ENCODE data around the gene PERM1. TPM values are rescaled to one million over a fixed set of nuclear protein-coding genes. Genes with fewer than 3 reads are reported as not detected.

PERM1 gene
- total and polyA plus RNA-seq, 2 of the 13 experiments (the other 11 are each of a cell fraction or from before 2014, with no cell fraction given) = 0.04 to 0.29 TPM

DNA sequence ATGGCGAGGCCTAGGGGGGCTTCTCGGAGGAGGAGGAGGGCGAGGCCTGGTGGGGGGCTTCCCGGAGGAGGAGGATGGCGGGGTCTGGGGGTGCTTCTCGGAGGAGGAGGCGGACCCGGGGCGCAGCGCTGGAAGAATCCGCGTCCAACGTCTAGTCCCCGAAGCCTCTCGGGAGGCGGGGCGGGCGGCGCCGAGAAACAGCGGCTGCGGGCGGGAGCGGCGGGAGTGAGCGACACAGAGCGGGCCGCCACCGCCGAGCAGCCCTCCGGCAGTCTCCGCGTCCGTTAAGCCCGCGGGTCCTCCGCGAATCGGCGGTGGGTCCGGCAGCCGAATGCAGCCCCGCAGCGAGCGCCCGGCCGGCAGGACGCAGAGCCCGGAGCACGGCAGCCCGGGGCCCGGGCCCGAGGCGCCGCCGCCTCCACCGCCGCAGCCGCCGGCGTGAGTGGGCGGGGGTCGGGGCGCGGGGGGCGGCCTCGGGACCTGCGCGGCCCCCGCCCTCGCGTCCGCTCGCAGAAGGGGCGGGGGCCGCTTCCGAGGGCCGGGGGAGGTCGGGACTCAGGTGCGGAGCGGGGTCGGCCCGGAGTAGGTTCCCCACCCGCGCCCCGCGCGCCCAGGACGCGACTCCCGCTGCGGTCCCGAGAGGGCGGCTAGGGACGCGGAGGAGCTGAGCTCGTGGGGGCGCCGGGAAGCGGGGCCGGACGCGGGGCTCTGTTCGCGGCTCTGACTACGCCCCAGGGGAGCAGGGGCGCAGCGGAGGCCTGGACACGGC is 21.3 kb downstream of the PERM1 start, which contains the start of gene KLHL17 (continued):
- TF ChIP-seq, protein P1, sequence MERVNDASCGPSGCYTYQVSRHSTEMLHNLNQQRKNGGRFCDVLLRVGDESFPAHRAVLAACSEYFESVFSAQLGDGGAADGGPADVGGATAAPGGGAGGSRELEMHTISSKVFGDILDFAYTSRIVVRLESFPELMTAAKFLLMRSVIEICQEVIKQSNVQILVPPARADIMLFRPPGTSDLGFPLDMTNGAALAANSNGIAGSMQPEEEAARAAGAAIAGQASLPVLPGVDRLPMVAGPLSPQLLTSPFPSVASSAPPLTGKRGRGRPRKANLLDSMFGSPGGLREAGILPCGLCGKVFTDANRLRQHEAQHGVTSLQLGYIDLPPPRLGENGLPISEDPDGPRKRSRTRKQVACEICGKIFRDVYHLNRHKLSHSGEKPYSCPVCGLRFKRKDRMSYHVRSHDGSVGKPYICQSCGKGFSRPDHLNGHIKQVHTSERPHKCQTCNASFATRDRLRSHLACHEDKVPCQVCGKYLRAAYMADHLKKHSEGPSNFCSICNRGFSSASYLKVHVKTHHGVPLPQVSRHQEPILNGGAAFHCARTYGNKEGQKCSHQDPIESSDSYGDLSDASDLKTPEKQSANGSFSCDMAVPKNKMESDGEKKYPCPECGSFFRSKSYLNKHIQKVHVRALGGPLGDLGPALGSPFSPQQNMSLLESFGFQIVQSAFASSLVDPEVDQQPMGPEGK (CRISPR knock-in tag; IDR thresholded peaks at IDR 0.05) = peak; percentile 53; the same call in 1 of the 2 replicates
- TF ChIP-seq ESRRA (CRISPR knock-in tag; IDR thresholded peaks at IDR 0.05; ENCODE audit: low read depth) (no peak), PLRG1 (conservative IDR thresholded peaks at IDR 0.05) (no peak), ZBTB20 (CRISPR knock-in tag; IDR thresholded peaks at IDR 0.05; ENCODE audit: borderline replicate concordance, low read depth) (0 out of 2 replicates have a peak, but pooled peaks have one; percentile 23), SKI (IDR thresholded peaks at IDR 0.05; ENCODE audit: partially characterized antibody) (peak; percentile 28), SOX13 (IDR thresholded peaks at IDR 0.05) (no peak), SOX13 (CRISPR knock-in tag; conservative IDR thresholded peaks at IDR 0.05 in 1 of 2, IDR thresholded peaks at IDR 0.05 in 1 of 2) (peak in 1 of 2 experiments; percentile 23; a peak in 1 of 4 replicates), ZNF468 (CRISPR knock-in tag; IDR thresholded peaks at IDR 0.05) (no peak), MTA1 (CRISPR knock-in tag; IDR thresholded peaks at IDR 0.05; ENCODE audit: borderline replicate concordance) (0 out of 2 replicates have a peak, but pooled peaks have one; percentile 14), HES4 (CRISPR knock-in tag; IDR thresholded peaks at IDR 0.05; ENCODE audit: borderline replicate concordance) (0 out of 2 replicates have a peak, but pooled peaks have one; percentile 44), PHF8 (CRISPR knock-in tag; IDR thresholded peaks at IDR 0.05) (peak; percentile 67), ZNF737 (CRISPR knock-in tag; IDR thresholded peaks at IDR 0.05; ENCODE audit: borderline replicate concordance) (no peak), ZBTB7B (CRISPR knock-in tag; IDR thresholded peaks at IDR 0.05) (0 out of 2 replicates have a peak, but pooled peaks have one; percentile 21), ZMYM3 (CRISPR knock-in tag; IDR thresholded peaks at IDR 0.05) (peak; percentile 89), KDM1A (CRISPR knock-in tag; IDR thresholded peaks at IDR 0.05) (peak; percentile 53; the same call in 1 of the 2 replicates), ZMAT3 (CRISPR knock-in tag; conservative IDR thresholded peaks at IDR 0.05) (no peak)
- TF ChIP-seq, protein P2, sequence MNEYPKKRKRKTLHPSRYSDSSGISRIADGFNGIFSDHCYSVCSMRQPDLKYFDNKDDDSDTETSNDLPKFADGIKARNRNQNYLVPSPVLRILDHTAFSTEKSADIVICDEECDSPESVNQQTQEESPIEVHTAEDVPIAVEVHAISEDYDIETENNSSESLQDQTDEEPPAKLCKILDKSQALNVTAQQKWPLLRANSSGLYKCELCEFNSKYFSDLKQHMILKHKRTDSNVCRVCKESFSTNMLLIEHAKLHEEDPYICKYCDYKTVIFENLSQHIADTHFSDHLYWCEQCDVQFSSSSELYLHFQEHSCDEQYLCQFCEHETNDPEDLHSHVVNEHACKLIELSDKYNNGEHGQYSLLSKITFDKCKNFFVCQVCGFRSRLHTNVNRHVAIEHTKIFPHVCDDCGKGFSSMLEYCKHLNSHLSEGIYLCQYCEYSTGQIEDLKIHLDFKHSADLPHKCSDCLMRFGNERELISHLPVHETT (CRISPR knock-in tag; conservative IDR thresholded peaks at IDR 0.05) = 0 out of 2 replicates have a peak, but pooled peaks have one; percentile 60
- TF ChIP-seq, protein P3, sequence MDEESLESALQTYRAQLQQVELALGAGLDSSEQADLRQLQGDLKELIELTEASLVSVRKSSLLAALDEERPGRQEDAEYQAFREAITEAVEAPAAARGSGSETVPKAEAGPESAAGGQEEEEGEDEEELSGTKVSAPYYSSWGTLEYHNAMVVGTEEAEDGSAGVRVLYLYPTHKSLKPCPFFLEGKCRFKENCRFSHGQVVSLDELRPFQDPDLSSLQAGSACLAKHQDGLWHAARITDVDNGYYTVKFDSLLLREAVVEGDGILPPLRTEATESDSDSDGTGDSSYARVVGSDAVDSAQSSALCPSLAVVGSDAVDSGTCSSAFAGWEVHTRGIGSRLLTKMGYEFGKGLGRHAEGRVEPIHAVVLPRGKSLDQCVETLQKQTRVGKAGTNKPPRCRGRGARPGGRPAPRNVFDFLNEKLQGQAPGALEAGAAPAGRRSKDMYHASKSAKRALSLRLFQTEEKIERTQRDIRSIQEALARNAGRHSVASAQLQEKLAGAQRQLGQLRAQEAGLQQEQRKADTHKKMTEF (CRISPR knock-in tag; IDR thresholded peaks at IDR 0.05) = no peak
- TF ChIP-seq, protein P4, sequence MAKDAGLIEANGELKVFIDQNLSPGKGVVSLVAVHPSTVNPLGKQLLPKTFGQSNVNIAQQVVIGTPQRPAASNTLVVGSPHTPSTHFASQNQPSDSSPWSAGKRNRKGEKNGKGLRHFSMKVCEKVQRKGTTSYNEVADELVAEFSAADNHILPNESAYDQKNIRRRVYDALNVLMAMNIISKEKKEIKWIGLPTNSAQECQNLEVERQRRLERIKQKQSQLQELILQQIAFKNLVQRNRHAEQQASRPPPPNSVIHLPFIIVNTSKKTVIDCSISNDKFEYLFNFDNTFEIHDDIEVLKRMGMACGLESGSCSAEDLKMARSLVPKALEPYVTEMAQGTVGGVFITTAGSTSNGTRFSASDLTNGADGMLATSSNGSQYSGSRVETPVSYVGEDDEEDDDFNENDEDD (CRISPR knock-in tag; IDR thresholded peaks at IDR 0.05; ENCODE audit: borderline replicate concordance) = peak; percentile 69; the same call in 1 of the 2 replicates
- TF ChIP-seq, protein P5, sequence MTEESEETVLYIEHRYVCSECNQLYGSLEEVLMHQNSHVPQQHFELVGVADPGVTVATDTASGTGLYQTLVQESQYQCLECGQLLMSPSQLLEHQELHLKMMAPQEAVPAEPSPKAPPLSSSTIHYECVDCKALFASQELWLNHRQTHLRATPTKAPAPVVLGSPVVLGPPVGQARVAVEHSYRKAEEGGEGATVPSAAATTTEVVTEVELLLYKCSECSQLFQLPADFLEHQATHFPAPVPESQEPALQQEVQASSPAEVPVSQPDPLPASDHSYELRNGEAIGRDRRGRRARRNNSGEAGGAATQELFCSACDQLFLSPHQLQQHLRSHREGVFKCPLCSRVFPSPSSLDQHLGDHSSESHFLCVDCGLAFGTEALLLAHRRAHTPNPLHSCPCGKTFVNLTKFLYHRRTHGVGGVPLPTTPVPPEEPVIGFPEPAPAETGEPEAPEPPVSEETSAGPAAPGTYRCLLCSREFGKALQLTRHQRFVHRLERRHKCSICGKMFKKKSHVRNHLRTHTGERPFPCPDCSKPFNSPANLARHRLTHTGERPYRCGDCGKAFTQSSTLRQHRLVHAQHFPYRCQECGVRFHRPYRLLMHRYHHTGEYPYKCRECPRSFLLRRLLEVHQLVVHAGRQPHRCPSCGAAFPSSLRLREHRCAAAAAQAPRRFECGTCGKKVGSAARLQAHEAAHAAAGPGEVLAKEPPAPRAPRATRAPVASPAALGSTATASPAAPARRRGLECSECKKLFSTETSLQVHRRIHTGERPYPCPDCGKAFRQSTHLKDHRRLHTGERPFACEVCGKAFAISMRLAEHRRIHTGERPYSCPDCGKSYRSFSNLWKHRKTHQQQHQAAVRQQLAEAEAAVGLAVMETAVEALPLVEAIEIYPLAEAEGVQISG (CRISPR knock-in tag; IDR thresholded peaks at IDR 0.05) = peak; percentile 70; the same call in 1 of the 2 replicates
